ENCODE measurements around the gene HNF1B.

GRCh38 chr17:37676115-37676925 lies 68.5 kb downstream of the HNF1B start:
- TF ChIP-seq, protein P1, sequence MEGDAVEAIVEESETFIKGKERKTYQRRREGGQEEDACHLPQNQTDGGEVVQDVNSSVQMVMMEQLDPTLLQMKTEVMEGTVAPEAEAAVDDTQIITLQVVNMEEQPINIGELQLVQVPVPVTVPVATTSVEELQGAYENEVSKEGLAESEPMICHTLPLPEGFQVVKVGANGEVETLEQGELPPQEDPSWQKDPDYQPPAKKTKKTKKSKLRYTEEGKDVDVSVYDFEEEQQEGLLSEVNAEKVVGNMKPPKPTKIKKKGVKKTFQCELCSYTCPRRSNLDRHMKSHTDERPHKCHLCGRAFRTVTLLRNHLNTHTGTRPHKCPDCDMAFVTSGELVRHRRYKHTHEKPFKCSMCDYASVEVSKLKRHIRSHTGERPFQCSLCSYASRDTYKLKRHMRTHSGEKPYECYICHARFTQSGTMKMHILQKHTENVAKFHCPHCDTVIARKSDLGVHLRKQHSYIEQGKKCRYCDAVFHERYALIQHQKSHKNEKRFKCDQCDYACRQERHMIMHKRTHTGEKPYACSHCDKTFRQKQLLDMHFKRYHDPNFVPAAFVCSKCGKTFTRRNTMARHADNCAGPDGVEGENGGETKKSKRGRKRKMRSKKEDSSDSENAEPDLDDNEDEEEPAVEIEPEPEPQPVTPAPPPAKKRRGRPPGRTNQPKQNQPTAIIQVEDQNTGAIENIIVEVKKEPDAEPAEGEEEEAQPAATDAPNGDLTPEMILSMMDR (IDR thresholded peaks at IDR 0.05; ENCODE audit: low read length): no peak
- no peak for TF ChIP-seq EZH2 (optimal IDR thresholded peaks at IDR 0.05; ENCODE audit: low read depth, low read length)
